GM18499 (cell line): ENCODE data around the gene FARP1.

Experiments used
- ATAC-seq: cut with Tn5 transposase; IDR thresholded peaks from one replicate; pipeline ENCODE4 v1.9.1; 2021; ENCODE audit warnings: moderate number of reproducible peaks; ENCODE audit not compliant: insufficient read depth, unreplicated experiment

The FARP1 gene

GRCh38 chr13:98462241-98462882, 319.5 kb downstream of the FARP1 start:
- no peak for ATAC-seq

GRCh38 chr13:98462946-98463345, 320.1 kb downstream of the FARP1 start:
- no peak for ATAC-seq

DNA sequence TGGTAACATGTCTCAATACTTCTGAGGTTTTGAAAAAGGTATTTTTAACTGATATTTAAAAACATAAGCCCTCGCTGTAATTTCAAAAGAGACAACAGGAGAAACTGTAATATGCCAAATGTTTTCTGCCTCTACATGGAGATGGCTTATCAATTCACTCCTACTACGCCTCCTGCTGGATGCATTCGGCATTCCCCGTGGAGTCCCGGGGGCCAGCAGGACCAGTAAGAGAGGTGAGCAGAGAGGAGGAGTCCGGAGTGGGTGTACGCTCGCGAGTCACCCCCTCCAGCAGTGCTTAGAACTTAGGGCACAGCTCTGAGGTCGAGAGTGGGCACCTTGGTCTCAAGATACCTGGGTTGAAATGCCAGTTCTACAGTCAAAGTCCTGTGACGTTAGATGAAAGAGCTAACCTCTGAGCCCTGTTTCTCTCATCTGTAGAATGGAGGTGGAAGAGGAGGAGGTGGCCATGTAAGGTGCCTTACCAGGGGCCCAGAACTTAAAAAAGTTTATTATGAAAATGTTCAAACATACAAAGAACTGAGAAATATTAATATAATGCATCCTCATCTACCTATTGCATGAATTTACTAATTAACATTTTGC, 323.8 kb downstream of the FARP1 start:
- no peak for ATAC-seq

GRCh38 chr13:98467263-98467985, 324.5 kb downstream of the FARP1 start:
- ATAC-seq: no peak

DNA sequence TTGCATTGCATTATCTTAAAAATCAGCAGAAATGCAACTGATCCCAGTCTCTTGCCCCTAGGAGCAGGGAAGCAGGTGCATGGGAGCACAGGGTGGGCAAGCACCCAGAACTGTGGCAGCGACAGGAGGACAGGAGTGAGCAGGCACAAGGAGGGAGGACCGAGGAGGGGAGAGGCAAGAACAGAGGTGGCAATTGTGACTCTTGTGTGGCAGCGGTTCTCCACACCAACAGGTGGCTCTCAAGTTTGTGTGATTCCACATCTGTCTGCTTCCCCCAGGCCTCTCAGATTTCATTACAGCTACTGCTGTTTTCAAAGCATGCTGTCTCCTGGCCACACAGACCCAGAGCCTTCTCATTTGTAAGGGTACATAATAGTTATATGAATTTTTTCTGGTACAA, 325.5 kb downstream of the FARP1 start:
- ATAC-seq: no peak

DNA sequence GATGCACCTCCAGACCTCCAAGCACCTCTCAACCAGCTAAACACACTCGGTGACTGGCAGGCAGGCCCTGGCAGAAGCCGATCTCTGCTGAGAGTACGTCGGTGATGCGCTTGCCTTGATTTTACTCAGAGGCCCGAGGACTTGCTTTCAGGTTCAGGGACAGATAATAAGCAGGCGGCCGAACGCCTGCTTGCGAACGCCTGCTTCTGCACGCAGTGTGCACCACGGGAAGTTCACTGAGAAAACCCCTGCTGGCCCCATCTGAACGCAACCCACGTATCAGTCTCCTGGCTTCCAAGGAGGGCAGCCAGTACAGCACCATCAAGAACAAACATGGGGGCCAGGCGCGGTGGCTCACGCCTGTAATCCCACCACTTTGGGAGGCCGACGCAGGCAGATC, 326.0 kb downstream of the FARP1 start:
- ATAC-seq: no peak

GRCh38 chr13:98470920-98471319, 328.0 kb downstream of the FARP1 start:
- no peak for ATAC-seq

DNA sequence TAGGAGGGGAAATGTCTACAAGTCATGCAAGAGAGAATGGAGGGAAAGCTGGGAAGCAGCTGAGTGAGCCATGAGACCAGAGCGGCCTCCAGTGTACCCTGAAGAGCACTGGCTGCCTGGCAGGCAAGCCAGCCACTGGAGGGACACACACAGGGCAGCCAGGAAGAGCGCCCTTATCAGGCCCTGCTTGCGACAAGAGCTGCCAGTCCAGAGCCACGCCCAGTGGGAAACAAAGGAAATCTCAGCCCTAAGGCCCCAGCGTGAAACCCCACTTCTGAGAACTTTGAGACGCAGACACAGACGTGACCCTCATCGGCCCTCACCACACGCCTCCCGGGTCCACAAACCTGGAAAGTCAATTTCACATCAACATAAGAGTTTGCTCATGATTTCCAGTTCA, 329.0 kb downstream of the FARP1 start:
- no peak for ATAC-seq

DNA sequence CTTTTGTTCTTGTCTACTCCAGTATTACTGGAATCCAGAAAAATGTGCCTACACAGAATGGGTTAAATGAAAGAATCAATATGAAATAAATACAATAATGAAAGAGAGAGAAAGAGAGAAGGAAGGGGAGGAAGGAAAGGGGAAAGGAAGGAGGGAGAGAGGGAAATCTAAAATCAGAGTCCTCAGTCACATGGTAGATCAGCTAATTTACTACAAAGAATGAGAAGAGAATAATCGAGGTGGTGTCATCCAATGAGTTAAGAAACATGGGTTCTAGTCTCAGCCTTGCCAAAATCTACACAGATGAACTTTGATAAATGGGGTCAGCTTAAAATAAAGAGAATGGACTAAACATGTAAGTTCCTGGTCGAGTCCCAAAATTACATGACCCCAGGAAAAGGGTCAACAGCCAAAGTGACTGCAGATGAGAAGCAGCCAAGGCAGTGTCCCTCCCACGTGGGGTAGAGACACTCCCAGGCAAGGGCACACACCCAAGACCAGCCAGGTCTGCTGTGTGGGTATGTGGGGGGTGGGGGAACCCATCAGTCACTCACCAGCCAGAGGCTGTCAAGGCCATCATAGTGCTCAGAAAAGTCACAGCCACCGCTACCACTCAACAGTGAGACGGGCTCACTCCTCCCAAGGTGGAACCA, 330.4 kb downstream of the FARP1 start:
- ATAC-seq: no peak

DNA sequence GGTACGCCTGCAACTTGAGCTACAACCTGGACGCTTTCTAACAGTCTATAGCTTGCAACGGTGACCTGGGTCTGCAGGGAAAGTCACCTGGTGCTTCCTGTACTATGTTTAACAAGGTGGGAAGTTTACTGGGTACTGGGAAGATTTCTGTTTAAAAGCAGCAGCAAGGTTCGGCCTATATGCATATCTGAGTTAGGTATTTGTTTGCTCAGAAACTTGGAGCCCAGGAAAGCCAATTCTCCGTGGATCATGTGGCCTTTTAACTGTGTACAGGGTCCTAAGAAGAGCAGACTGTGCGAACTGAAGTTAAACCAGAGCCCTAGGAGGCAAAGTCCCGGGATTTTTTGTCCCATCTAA, 330.9 kb downstream of the FARP1 start:
- no peak for ATAC-seq

DNA sequence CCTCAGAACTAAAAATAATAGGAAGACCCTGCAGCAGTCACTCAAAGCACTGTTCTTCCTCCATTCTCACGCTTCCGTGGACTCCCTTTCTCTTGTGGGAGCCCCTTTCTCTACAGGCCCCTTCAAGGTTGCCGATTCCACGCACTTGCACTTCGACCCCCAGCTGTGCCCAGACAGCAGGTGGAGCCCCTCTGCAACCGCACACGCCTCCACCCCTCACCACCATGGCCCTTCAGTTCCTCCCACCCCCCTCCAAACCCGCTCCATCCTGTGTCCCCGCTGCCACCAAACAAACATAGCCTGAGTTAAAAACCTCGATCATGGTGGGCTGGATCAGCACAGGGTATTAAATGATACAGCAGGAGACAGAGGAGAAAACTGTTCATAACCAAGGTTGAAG, 331.4 kb downstream of the FARP1 start:
- no peak for ATAC-seq

DNA sequence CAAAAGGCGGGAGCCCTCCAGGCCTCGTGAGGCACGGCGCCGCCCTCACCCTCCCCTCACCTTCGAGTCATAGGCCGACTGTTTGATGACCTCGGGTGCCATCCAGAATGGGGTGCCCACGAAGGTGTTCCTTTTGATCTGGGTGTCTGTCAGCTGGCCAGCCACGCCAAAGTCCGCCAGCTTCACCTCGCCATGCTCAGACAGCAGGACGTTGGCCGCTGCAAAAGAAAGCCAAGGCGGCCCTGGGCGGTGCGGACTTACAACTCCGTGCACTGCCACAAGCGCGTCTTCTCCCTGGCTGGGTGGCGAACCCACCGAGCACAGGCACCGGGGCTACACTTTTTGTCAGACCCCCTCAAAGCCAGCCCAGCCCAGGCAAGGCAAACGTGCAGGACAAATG, 331.9 kb downstream of the FARP1 start:
- no peak for ATAC-seq

DNA sequence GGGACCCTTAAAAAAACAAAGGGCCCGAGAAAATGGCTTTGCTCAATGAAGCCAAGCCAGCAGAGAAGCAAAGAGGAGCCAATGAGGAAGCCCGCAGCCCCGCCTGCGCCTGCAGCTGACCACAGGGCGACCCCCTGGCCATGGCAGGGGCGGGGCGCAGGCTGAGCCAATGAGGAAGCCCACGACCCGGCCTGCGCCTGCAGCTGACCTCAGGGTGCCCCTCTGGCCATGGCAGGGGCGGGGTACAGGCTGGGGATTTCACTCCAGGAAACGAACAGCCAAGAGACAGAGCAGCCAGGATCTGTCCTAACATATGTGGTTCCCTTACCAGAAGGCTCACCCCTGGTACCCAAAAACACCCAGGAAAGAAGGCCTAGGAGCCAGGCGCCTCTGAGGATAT, 332.6 kb downstream of the FARP1 start:
- no peak for ATAC-seq

- ATAC-seq: peak; percentile 17
Measured at GRCh38 chr13:98476106-98476505, 333.2 kb downstream of the FARP1 start.

DNA sequence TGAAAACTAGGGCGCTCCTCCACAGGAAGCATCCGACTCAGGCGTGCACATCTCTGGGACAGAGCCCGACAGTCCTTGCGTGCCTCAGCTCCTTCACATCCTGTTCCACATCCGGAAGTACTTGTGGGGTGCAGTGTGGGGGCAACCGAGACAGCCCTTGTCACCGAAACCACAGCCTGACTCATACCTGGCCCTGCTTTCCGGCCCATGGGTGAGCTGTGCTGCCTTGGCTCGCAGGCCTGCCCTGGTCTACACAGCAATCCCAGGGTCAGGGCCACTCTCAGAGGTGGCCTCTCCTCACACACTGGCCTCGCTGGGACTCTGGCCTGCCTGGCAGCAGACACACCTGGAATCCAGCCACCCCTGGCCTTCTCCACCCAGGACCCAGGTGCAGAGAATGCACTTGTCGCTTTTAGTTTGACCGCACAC, 333.7 kb downstream of the FARP1 start:
- peak; percentile 87 for ATAC-seq

GRCh38 chr13:98478189-98479129, 335.6 kb downstream of the FARP1 start:
- no peak for ATAC-seq

DNA sequence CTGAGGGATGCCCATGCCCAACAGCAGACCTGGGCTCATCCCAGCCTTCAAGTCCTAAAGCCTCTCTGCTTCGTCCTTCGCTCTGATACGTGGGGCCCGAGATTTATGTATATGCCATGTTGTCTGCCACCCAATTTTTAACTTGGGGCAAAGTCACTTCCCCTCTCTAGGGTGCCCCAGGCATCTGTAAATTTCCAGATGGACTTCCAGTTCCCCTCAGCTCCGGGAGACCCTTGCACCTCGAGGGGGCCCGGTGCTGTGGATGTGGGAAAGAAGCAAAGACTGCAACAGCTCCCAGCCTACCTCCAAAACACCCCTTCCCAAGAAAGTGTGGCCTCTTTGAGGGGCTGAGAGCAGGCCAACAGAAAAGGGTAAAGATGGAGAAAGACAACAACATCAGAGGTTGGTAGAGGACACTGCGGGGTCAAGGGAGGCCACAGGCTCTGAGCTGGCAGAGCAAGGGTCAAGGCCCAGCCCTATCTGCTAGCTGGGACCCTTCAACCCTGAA, 336.7 kb downstream of the FARP1 start:
- no peak for ATAC-seq

GRCh38 chr13:98480915-98481877, 338.3 kb downstream of the FARP1 start:
- ATAC-seq: peak; percentile 34
